IMR-90 (cell line): Measurements from ENCODE around the gene ITPKB. TPM values are rescaled to one million over a fixed set of nuclear protein-coding genes. Genes with fewer than 3 reads are reported as not detected.

Experiments
- ATAC-seq: fragments of 200-7000 bp; cut with Tn5 transposase; 2 replicates; pipeline ENCODE4 v1.9.1; 2020; ENCODE audit warnings: low read depth, mild to moderate bottlenecking, moderate library complexity
- BruUV-seq: library from RNA; stranded (reverse); fragments of 400-500 nt; replicated peaks from 2 replicates; lab custom pipeline; 2021; lab: Mats Ljungman, UMichigan
- CTCF ChIA-PET: fragments of 300-600 bp; formaldehyde crosslinking; extraction: SDS; loops from one replicate; lab custom pipeline; 2021; ENCODE audit warnings: antibody characterized with exemption; lab: Yijun Ruan, JAX
- POLR2A ChIA-PET: fragments of 300-600 bp; sonication (Branson Sonifier 250); formaldehyde crosslinking; loops from one replicate; lab custom pipeline; 2022; ENCODE audit warnings: antibody characterized with exemption; ENCODE audit not compliant: unreplicated experiment; lab: Charles Lee
- DNase-seq: peaks from one replicate; pipeline ENCODE4 v3.0.0; 2013
- H2AFZ ChIP-seq: replicated peaks from 2 replicates; pipeline ENCODE3; 2013; ENCODE audit warnings: low read length, mild to moderate bottlenecking; ENCODE audit not compliant: poor library complexity
- H2AK5ac ChIP-seq: 2 replicates; pipeline ENCODE4 v1.6.1; 2013; ENCODE audit warnings: low read depth, low read length, inconsistent platforms
- H2AK9ac ChIP-seq: replicated peaks from 2 replicates; pipeline ENCODE3; 2013; ENCODE audit warnings: mild to moderate bottlenecking, low read depth, low read length, moderate library complexity; ENCODE audit not compliant: poor library complexity
- H2BK120ac ChIP-seq: 2 replicates; pipeline ENCODE4 v1.6.1; 2013; ENCODE audit warnings: low read depth, low read length, inconsistent platforms
- H2BK15ac ChIP-seq: 3 replicates; pipeline ENCODE4 v1.6.1; 2013; ENCODE audit warnings: low read depth, low read length, inconsistent platforms
- H2BK20ac ChIP-seq: 2 replicates; pipeline ENCODE4 v1.6.1; 2013; ENCODE audit warnings: low read depth, mild to moderate bottlenecking, inconsistent platforms, low read length, moderate library complexity
- H2BK5ac ChIP-seq: 2 replicates; pipeline ENCODE4 v1.6.1; 2013; ENCODE audit warnings: mild to moderate bottlenecking, low read depth, low read length, inconsistent platforms; ENCODE audit not compliant: poor library complexity, severe bottlenecking
- H3K14ac ChIP-seq: replicated peaks from 2 replicates; pipeline ENCODE4 v1.6.1; 2013; ENCODE audit warnings: low read depth, low read length, inconsistent platforms
- H3K18ac ChIP-seq: 2 replicates; pipeline ENCODE4 v1.6.1; 2013; ENCODE audit warnings: low read depth, low read length, control low read depth
- H3K23ac ChIP-seq: 2 replicates; pipeline ENCODE4 v1.6.1; 2013; ENCODE audit warnings: low read depth, low read length, inconsistent platforms
- H3K27ac ChIP-seq: 2 replicates; pipeline ENCODE4 v1.5.1; 2013; ENCODE audit warnings: mild to moderate bottlenecking, control low read depth, low read length; ENCODE audit not compliant: insufficient read depth
- H3K27me3 ChIP-seq: 2 replicates; pipeline ENCODE4 v1.6.1; 2013; ENCODE audit warnings: low read length; ENCODE audit not compliant: control insufficient read depth, insufficient read depth
- H3K36me3 ChIP-seq: 2 replicates; pipeline ENCODE4 v1.6.1; 2013; ENCODE audit warnings: low read length, mixed read lengths; ENCODE audit not compliant: control insufficient read depth, insufficient read depth
- H3K4ac ChIP-seq: 2 replicates; pipeline ENCODE4 v1.6.1; 2013; ENCODE audit warnings: low read depth, low read length, inconsistent platforms
- H3K4me1 ChIP-seq: 2 replicates; pipeline ENCODE4 v1.6.1; 2013; ENCODE audit warnings: low read length, mixed read lengths; ENCODE audit not compliant: control insufficient read depth, insufficient read depth
- H3K4me2 ChIP-seq: 2 replicates; pipeline ENCODE4 v1.6.1; 2013; ENCODE audit warnings: low read depth, mild to moderate bottlenecking, control low read depth, low read length, moderate library complexity
- H3K4me3 ChIP-seq: 2 replicates; pipeline ENCODE4 v1.5.1; 2013; ENCODE audit warnings: low read depth, mild to moderate bottlenecking, control low read depth, low read length, moderate library complexity; ENCODE audit not compliant: insufficient read depth
- H3K56ac ChIP-seq: 2 replicates; pipeline ENCODE4 v1.6.1; 2013; ENCODE audit warnings: low read length, inconsistent platforms; ENCODE audit not compliant: insufficient read depth; ENCODE audit errors: extremely low read depth
- H3K79me1 ChIP-seq, 2 experiments: 2 replicates each; pipeline ENCODE4 v1.6.1; 2013; ENCODE audit warnings: low read length in 2 of 2, inconsistent platforms in 1 of 2, low read depth in 1 of 2
- H3K9ac ChIP-seq: 2 replicates; pipeline ENCODE4 v1.6.1; 2013; ENCODE audit warnings: low read depth, low read length, control low read depth
- H3K9me1 ChIP-seq: 2 replicates; pipeline ENCODE4 v1.6.1; 2013; ENCODE audit warnings: low read length, inconsistent platforms; ENCODE audit not compliant: insufficient read depth
- H3K9me3 ChIP-seq: 2 replicates; pipeline ENCODE4 v1.6.1; 2013; ENCODE audit warnings: low read length; ENCODE audit not compliant: control insufficient read depth, insufficient read depth
- H4K20me1 ChIP-seq: 2 replicates; pipeline ENCODE4 v1.6.1; 2013; ENCODE audit warnings: low read length, inconsistent platforms; ENCODE audit not compliant: insufficient read depth
- H4K5ac ChIP-seq: 2 replicates; pipeline ENCODE4 v1.6.1; 2013; ENCODE audit warnings: mild to moderate bottlenecking, low read depth, low read length, control low read depth
- H4K8ac ChIP-seq, 2 experiments: 2 replicates each; pipeline ENCODE4 v1.6.1; 2013; ENCODE audit warnings: low read depth in 2 of 2, low read length in 2 of 2, control low read depth in 1 of 2, inconsistent platforms in 1 of 2
- H4K91ac ChIP-seq: 2 replicates; pipeline ENCODE4 v1.6.1; 2013; ENCODE audit warnings: low read depth, low read length, inconsistent platforms; ENCODE audit not compliant: insufficient read depth
- BHLHE40 ChIP-seq: fragments of 150-350 bp; IDR thresholded peaks from 2 replicates; pipeline ENCODE4 v1.6.1; 2016; ENCODE audit warnings: mild to moderate bottlenecking, low read depth, low read length
- CEBPB ChIP-seq: IDR thresholded peaks from 2 replicates; pipeline ENCODE4 v1.6.1; 2012; ENCODE audit warnings: low read depth, low read length, improper control_type of control experiment
- CHD1 ChIP-seq: IDR thresholded peaks from 2 replicates; pipeline ENCODE4 v1.6.1; 2012; ENCODE audit warnings: low read depth, low read length, improper control_type of control experiment
- FOS ChIP-seq: fragments of 150-350 bp; IDR thresholded peaks from 2 replicates; pipeline ENCODE4 v1.6.1; 2016; ENCODE audit warnings: low read depth, low read length
- MAFK ChIP-seq: IDR thresholded peaks from 2 replicates; pipeline ENCODE4 v1.6.1; 2012; ENCODE audit warnings: low read depth, low read length, improper control_type of control experiment
- MAZ ChIP-seq: IDR thresholded peaks from 2 replicates; pipeline ENCODE4 v1.6.1; 2012; ENCODE audit warnings: low read depth, mild to moderate bottlenecking, low read length, improper control_type of control experiment, moderate library complexity, borderline replicate concordance
- MXI1 ChIP-seq: IDR thresholded peaks from 2 replicates; pipeline ENCODE4 v1.6.1; 2012; ENCODE audit warnings: low read depth, mild to moderate bottlenecking, low read length, moderate library complexity, borderline replicate concordance
- NFE2L2 ChIP-seq: fragments of 150-350 bp; IDR thresholded peaks from 2 replicates; pipeline ENCODE4 v1.6.1; 2016; ENCODE audit warnings: low read depth, mild to moderate bottlenecking, low read length
- POLR2A ChIP-seq: IDR thresholded peaks from 2 replicates; pipeline ENCODE4 v1.6.1; 2012; ENCODE audit warnings: mild to moderate bottlenecking, low read depth, low read length
- RAD21 ChIP-seq: IDR thresholded peaks from 2 replicates; pipeline ENCODE4 v1.6.1; 2012; ENCODE audit warnings: low read length, improper control_type of control experiment
- RCOR1 ChIP-seq: IDR thresholded peaks from 2 replicates; pipeline ENCODE4 v1.6.1; 2012; ENCODE audit warnings: mild to moderate bottlenecking, low read length, improper control_type of control experiment; ENCODE audit not compliant: insufficient replicate concordance
- RFX5 ChIP-seq: IDR thresholded peaks from 2 replicates; pipeline ENCODE4 v1.8.0; 2012; ENCODE audit warnings: low read depth, mild to moderate bottlenecking, low read length, moderate library complexity
- SMC3 ChIP-seq: fragments of 150-350 bp; IDR thresholded peaks from 2 replicates; pipeline ENCODE4 v1.6.1; 2016; ENCODE audit warnings: low read depth, mild to moderate bottlenecking, antibody characterized with exemption, low read length, moderate library complexity
- whole genome bisulfite sequencing, 2 experiments: methylation state at CpG; one replicate each; pipeline versions ENCODE4 v1.1.5 to v1.1.7; 2013; ENCODE audit warnings: missing lambda C conversion rate in 2 of 2; ENCODE audit not compliant: insufficient read length in 1 of 2; ENCODE audit errors: extremely low coverage in 2 of 2; 5-methylcytosine and 5-hydroxymethylcytosine counted together
- dilution Hi-C: fragments of 300-500 bp; cut with HindIII; formaldehyde crosslinking; loops from one replicate; pipeline ENCODE4 v1.14.3; 2018; ENCODE audit warnings: low sequenced_read_pairs; ENCODE audit not compliant: unreplicated experiment
- in situ Hi-C: fragments of 300-500 bp; cut with MboI; formaldehyde crosslinking; loops from 3 replicates; pipeline ENCODE4 v1.14.3; 2019; ENCODE audit warnings: low sequenced_read_pairs, inconsistent platforms, mixed read lengths
- intact Hi-C: fragments of 100-400 bp; cut with micrococcal nuclease; formaldehyde crosslinking; loops from 2 replicates; pipeline ENCODE4 v1.10.0; 2022
- polyA plus RNA-seq, 3 experiments: library from polyadenylated mRNA; depleted of rRNA; stranded (reverse); fragments of >200 nt; gene quantifications; 2 replicates each; pipeline ENCODE4 v1.2.3, GENCODE V29; 2012; ENCODE audit warnings: low replicate concordance in 1 of 3
- total RNA-seq: library from RNA; depleted of rRNA; stranded (reverse); fragments of >200 nt; gene quantifications from 2 replicates; pipeline ENCODE4 v1.2.3, GENCODE V29; 2012
- TF ChIP-seq, protein P1 (sequence below): conservative IDR thresholded peaks from 2 replicates; pipeline ENCODE4 v1.5.1; 2012; ENCODE audit warnings: mild to moderate bottlenecking, low read depth, low read length, improper control_type of control experiment
- TF ChIP-seq, protein P2 (sequence below): fragments of 150-350 bp; IDR thresholded peaks from 2 replicates; pipeline ENCODE4 v1.6.1; 2016; ENCODE audit warnings: low read depth, mild to moderate bottlenecking, low read length, moderate library complexity, borderline replicate concordance
- TF ChIP-seq, protein P3 (sequence below): fragments of 150-350 bp; IDR thresholded peaks from 2 replicates; pipeline ENCODE4 v1.6.1; 2017; ENCODE audit warnings: mild to moderate bottlenecking, antibody characterized with exemption, low read length, low read depth

The ITPKB gene
- total and polyA plus RNA-seq, 2 of the 4 experiments (the other 2 are of a cell fraction), result 0.72 to 1.4 TPM

DNA sequence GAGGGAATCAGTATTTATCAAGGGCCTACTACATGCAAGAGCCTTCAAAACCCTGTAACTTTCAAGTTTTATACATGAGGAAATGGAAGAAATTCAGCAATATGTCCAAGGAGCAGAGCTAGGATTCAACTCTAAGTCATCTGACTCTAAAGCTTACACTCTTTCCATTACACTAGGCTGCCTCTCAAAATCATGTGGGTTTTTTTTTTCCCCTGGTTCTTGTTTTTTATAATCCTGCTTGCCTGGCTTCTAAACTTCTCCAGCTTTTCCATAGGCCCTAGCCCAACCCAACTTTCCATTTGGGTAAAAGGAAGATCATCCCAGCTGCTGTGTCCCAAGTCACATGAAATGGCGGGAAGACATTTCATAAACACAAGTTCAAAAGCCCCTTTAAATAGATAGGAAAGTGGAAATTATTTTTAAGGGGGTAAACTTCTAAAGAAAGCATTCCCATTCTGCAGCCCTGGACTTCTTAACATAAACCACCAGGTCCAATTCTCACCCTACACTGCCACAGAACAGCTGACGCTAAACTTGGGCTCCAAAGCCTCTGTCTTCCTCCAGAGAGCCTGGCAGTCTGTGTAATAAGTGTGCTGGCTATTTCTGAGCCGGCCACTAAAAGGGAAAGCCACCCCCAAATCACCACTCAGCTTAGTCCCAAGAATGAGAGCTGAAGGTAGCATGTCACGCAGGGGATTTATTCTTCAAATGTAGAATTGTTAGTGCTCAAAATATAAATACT, 46.9 kb downstream of the ITPKB start:
- TF ChIP-seq NFE2L2, result no peak
- TF ChIP-seq, protein P1, sequence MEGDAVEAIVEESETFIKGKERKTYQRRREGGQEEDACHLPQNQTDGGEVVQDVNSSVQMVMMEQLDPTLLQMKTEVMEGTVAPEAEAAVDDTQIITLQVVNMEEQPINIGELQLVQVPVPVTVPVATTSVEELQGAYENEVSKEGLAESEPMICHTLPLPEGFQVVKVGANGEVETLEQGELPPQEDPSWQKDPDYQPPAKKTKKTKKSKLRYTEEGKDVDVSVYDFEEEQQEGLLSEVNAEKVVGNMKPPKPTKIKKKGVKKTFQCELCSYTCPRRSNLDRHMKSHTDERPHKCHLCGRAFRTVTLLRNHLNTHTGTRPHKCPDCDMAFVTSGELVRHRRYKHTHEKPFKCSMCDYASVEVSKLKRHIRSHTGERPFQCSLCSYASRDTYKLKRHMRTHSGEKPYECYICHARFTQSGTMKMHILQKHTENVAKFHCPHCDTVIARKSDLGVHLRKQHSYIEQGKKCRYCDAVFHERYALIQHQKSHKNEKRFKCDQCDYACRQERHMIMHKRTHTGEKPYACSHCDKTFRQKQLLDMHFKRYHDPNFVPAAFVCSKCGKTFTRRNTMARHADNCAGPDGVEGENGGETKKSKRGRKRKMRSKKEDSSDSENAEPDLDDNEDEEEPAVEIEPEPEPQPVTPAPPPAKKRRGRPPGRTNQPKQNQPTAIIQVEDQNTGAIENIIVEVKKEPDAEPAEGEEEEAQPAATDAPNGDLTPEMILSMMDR, result no peak
- TF ChIP-seq CHD1, result no peak
- TF ChIP-seq, protein P2, sequence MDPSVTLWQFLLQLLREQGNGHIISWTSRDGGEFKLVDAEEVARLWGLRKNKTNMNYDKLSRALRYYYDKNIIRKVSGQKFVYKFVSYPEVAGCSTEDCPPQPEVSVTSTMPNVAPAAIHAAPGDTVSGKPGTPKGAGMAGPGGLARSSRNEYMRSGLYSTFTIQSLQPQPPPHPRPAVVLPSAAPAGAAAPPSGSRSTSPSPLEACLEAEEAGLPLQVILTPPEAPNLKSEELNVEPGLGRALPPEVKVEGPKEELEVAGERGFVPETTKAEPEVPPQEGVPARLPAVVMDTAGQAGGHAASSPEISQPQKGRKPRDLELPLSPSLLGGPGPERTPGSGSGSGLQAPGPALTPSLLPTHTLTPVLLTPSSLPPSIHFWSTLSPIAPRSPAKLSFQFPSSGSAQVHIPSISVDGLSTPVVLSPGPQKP, result no peak
- no peak for TF ChIP-seq RCOR1
- TF ChIP-seq POLR2A, result no peak
- TF ChIP-seq SMC3, result no peak
- no peak for TF ChIP-seq RAD21
- no peak for TF ChIP-seq MAZ
- TF ChIP-seq MXI1, result no peak
- TF ChIP-seq, protein P3, sequence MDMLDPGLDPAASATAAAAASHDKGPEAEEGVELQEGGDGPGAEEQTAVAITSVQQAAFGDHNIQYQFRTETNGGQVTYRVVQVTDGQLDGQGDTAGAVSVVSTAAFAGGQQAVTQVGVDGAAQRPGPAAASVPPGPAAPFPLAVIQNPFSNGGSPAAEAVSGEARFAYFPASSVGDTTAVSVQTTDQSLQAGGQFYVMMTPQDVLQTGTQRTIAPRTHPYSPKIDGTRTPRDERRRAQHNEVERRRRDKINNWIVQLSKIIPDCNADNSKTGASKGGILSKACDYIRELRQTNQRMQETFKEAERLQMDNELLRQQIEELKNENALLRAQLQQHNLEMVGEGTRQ, result no peak
- no peak for TF ChIP-seq MAFK
- TF ChIP-seq BHLHE40, result no peak
- TF ChIP-seq FOS, result no peak
- no peak for TF ChIP-seq CEBPB
- TF ChIP-seq RFX5, result no peak
- Histone ChIP-seq H3K4me3 (no peak overlapping the region), H3K9ac (no peak overlapping the region), H3K9me1 (0 out of 2 replicates have a peak, but pooled peaks cover 10% of the 10 kb centered on the region), H2BK15ac (no peak overlapping the region), H4K91ac (no peak overlapping the region), H2BK5ac (no peak overlapping the region), H3K4me1 (peaks cover 9% of the 10 kb centered on the region; the same call in 1 of the 2 replicates), H4K8ac (no peak overlapping the region), H2AFZ (no peak overlapping the region), H2AK5ac (no peak overlapping the region), H2BK20ac (no peak overlapping the region), H4K20me1 (no peaks in the 10 kb centered on the region), H3K14ac (no peak overlapping the region), H3K9me3 (no peaks in the 10 kb centered on the region), H2BK120ac (no peak overlapping the region), H3K23ac (no peak overlapping the region), H2AK9ac (no peak overlapping the region), H3K56ac (no peak overlapping the region), H3K18ac (no peak overlapping the region), H3K4ac (no peak overlapping the region), H4K5ac (no peak overlapping the region), H3K79me1 (no peaks in the 10 kb centered on the region), H3K27me3 (no peaks in the 10 kb centered on the region), H3K36me3 (no peaks in the 10 kb centered on the region), H3K4me2 (no peak overlapping the region), H3K27ac (no peak overlapping the region)
- in situ Hi-C loops (no loop called here), intact Hi-C loops (no loop called here), dilution Hi-C loops (no loop called here)
- no peak for ATAC-seq
- no TSS peak for BruUV-seq
- no peak for DNase-seq
- WGBS, 2 experiments, result no CpG with 5 or more reads among the region's 4 CpGs
- CTCF ChIA-PET, result interaction anchor here (1.2 kb wide), 1 partner anchor 11 kb away, joined by 7 read pairs; no protein-coding TSS in a partner anchor
- POLR2A ChIA-PET, result no interaction called here
